Spleen (tissue), 11 donors: ENCODE results near the gene COL16A1. TPM values are rescaled to one million over a fixed set of nuclear protein-coding genes. Genes with fewer than 3 reads are reported as not detected.

Source experiments
- DNase-seq: peaks from one replicate; pipeline ENCODE4 v3.0.0-alpha.2; 2020
- H3K27ac ChIP-seq, 8 donors: fragments of 200-600 bp; sonication (generic) in 7 of 8; 1 replicate in 4 of 8; 2 replicates in 4 of 8; pipeline versions ENCODE4 v1.5.0 to v1.8.0; 2016 to 2021; ENCODE audit warnings: inconsistent platforms in 4 of 8, mild to moderate bottlenecking in 4 of 8, moderate library complexity in 1 of 8
- H3K27me3 ChIP-seq, 7 donors: fragments of 200-600 bp; sonication (generic) in 6 of 7; replicated peaks in 1 of 7; 1 replicate in 4 of 7; 2 replicates in 3 of 7; pipeline versions ENCODE4 v1.5.0 to v1.8.0; 2016 to 2021; ENCODE audit warnings: inconsistent platforms in 3 of 7, mild to moderate bottlenecking in 1 of 7
- H3K36me3 ChIP-seq, 6 donors: fragments of 200-600 bp; sonication (generic) in 5 of 6; 1 replicate in 4 of 6; 2 replicates in 2 of 6; pipeline versions ENCODE4 v1.5.0 to v1.8.0; 2016 to 2021; ENCODE audit warnings: inconsistent platforms in 2 of 6
- H3K4me1 ChIP-seq, 6 donors: fragments of 200-600 bp; sonication (generic) in 5 of 6; 1 replicate in 3 of 6; 2 replicates in 3 of 6; pipeline versions ENCODE4 v1.5.0 to v1.8.0; 2016 to 2021; ENCODE audit warnings: inconsistent platforms in 3 of 6
- H3K4me3 ChIP-seq, 8 donors: fragments of 200-600 bp; sonication (generic) in 7 of 8; 1 replicate in 4 of 8; 2 replicates in 4 of 8; pipeline versions ENCODE4 v1.5.0 to v1.8.0; 2016 to 2021; ENCODE audit warnings: inconsistent platforms in 4 of 8, mild to moderate bottlenecking in 4 of 8, moderate library complexity in 2 of 8
- H3K9me3 ChIP-seq, 8 donors: fragments of 200-600 bp; sonication (generic) in 7 of 8; 1 replicate in 4 of 8; 2 replicates in 4 of 8; pipeline versions ENCODE4 v1.5.0 to v1.8.0; 2016 to 2021; ENCODE audit warnings: inconsistent platforms in 4 of 8
- CTCF ChIP-seq, 11 experiments: fragments of 200-600 bp in 7 of 11; fragments of 450-650 bp in 4 of 11; sonication (generic) in 4 of 11; IDR thresholded peaks in 8 of 11; conservative IDR thresholded peaks in 3 of 11; 1 replicate in 7 of 11; 2 replicates in 4 of 11; pipeline versions ENCODE4 v1.4.0 to v1.8.0; 2016 to 2021; ENCODE audit warnings: antibody characterized with exemption in 11 of 11, inconsistent platforms in 4 of 11, mild to moderate bottlenecking in 1 of 11
- POLR2A ChIP-seq, 3 donors: fragments of 450-650 bp; IDR thresholded peaks; one replicate each; pipeline ENCODE4 v1.5.1; 2017; ENCODE audit warnings: antibody characterized with exemption in 3 of 3, mild to moderate bottlenecking in 1 of 3
- POLR2AphosphoS5 ChIP-seq, 3 donors: sonication (generic); formaldehyde crosslinking; IDR thresholded peaks; one replicate each; pipeline ENCODE4 v1.5.1; 2017; ENCODE audit warnings: antibody characterized with exemption in 3 of 3
- WGBS, 5 donors: extraction: QIAGEN DNeasy Blood & Tissue Kit in 3 of 5; methylation state at CpG; one replicate each; pipeline versions ENCODE4 v1.1.5 to v1.1.7; 2013 to 2018; 5-methylcytosine and 5-hydroxymethylcytosine counted together
- intact Hi-C: fragments of 100-400 bp; cut with DNase I; formaldehyde crosslinking; loops from one replicate; pipeline ENCODE4 v1.15.0; 2023; ENCODE audit warnings: low total_unique reads
- polyA plus RNA-seq, 3 donors: library from polyadenylated mRNA; stranded (reverse); fragments of 200-250 nt; gene quantifications; one replicate each; pipeline ENCODE4 v1.2.1, GENCODE V29; 2013
- total RNA-seq, 7 donors: library from RNA; depleted of rRNA in 3 of 7; stranded (reverse); fragments of >200 nt in 3 of 7; fragmentation: NEBNext Ultra II Directional in 4 of 7; extraction: Animal tissue kit (Norgen Biotek cat#: 25700) in 4 of 7; gene quantifications; one replicate each; pipeline versions ENCODE4 v1.1.0 to v1.2.1, GENCODE V29; 2016 to 2021
- donor health status: healthy with polysubstance abuse.
- donor health status: DM: no; HTN: no; CAD: no; lungs with moderate emphysema.
- donor health status: DM: no; HTN: no; CAD: no.
- donor health status: Bipolar disorder and iron deficiency.
- donor health status: healthy.
- donor health status: DM: no; HTN: no; CAD: no.
- donor health status: DM: yes; HTN: yes; CAD: no.

Gene COL16A1
- total and polyA plus RNA-seq, 10 donors, result 4.7 to 25.6 (median 12.5) TPM

GRCh38 chr1:31697369-31697984, 6.3 kb downstream of the COL16A1 start:
- Histone ChIP-seq H3K36me3 (no peaks in the 10 kb centered on the region), H3K27ac (no peak overlapping the region), H3K4me3 (no peak overlapping the region), H3K27me3 (peaks cover 0 to 2% (median 0%) of the 10 kb centered on the region in 7 donors), H3K9me3 (no peaks in the 10 kb centered on the region), H3K4me1 (peaks cover 6 to 43% (median 26%) of the 10 kb centered on the region in 6 donors)
- DNase-seq, result no peak
- TF ChIP-seq POLR2A (IDR thresholded peaks at IDR 0.05) (no peak), POLR2AphosphoS5 (IDR thresholded peaks at IDR 0.05) (no peak), CTCF (IDR thresholded peaks at IDR 0.05 in 8 of 11, conservative IDR thresholded peaks at IDR 0.05 in 3 of 11) (no peak)
- WGBS, 5 donors, result 79 to 88% (median 82%) methylated on average over 9 to 12 of the region's 12 CpGs
- intact Hi-C loops, result no loop called here

GRCh38 chr1:31696242-31696641, 7.6 kb downstream of the COL16A1 start:
- Histone ChIP-seq H3K4me1 (peaks cover 6 to 31% (median 23%) of the 10 kb centered on the region in 6 donors), H3K27ac (no peak overlapping the region), H3K9me3 (no peaks in the 10 kb centered on the region), H3K36me3 (no peaks in the 10 kb centered on the region), H3K27me3 (no peaks in the 10 kb centered on the region), H3K4me3 (no peak overlapping the region)
- no peak for TF ChIP-seq POLR2A (IDR thresholded peaks at IDR 0.05)
- no peak for TF ChIP-seq POLR2AphosphoS5 (IDR thresholded peaks at IDR 0.05)
- TF ChIP-seq CTCF (IDR thresholded peaks at IDR 0.05 in 8 of 11, conservative IDR thresholded peaks at IDR 0.05 in 3 of 11), result no peak
- intact Hi-C loops, result no loop called here
- no peak for DNase-seq
- WGBS, 5 donors, result 75 to 96% (median 89%) methylated on average over 2 to 4 of the region's 4 CpGs

- Histone ChIP-seq H3K9me3 (no peaks in the 10 kb centered on the region), H3K27ac (no peak overlapping the region), H3K4me3 (no peak overlapping the region), H3K4me1 (peaks cover 2 to 22% (median 15%) of the 10 kb centered on the region in 6 donors), H3K27me3 (no peaks in the 10 kb centered on the region), H3K36me3 (no peaks in the 10 kb centered on the region)
- no peak for DNase-seq
- intact Hi-C loops, result no loop called here
- 76 to 89% (median 83%) methylated on average over 4 to 5 of the region's 5 CpGs for WGBS, 5 donors
- TF ChIP-seq POLR2A (IDR thresholded peaks at IDR 0.05) (no peak), POLR2AphosphoS5 (IDR thresholded peaks at IDR 0.05) (no peak), CTCF (IDR thresholded peaks at IDR 0.05 in 8 of 11, conservative IDR thresholded peaks at IDR 0.05 in 3 of 11) (no peak)
These were observed 8.5 kb downstream of the COL16A1 start for GRCh38 chr1:31695327-31695726.

GRCh38 chr1:31694964-31695313, 8.9 kb downstream of the COL16A1 start:
- H3K4me3 ChIP-seq, result no peak overlapping the region
- H3K27ac ChIP-seq, result no peak overlapping the region
- no peaks in the 10 kb centered on the region for H3K27me3 ChIP-seq
- no peak for DNase-seq
- TF ChIP-seq POLR2AphosphoS5 (IDR thresholded peaks at IDR 0.05), result no peak
- no peak for TF ChIP-seq CTCF (IDR thresholded peaks at IDR 0.05 in 8 of 11, conservative IDR thresholded peaks at IDR 0.05 in 3 of 11)
- TF ChIP-seq POLR2A (IDR thresholded peaks at IDR 0.05), result no peak
- peaks cover 0 to 18% (median 11%) of the 10 kb centered on the region in 6 donors for H3K4me1 ChIP-seq
- no peaks in the 10 kb centered on the region for H3K9me3 ChIP-seq
- no peaks in the 10 kb centered on the region for H3K36me3 ChIP-seq
- intact Hi-C loops, result no loop called here
- whole genome bisulfite sequencing, 5 donors, result 89 to 94% (median 91%) methylated on average over 5 to 8 of the region's 8 CpGs
